ENCODE results near the gene KRTAP22-1.

KRTAP22-1 gene

DNA sequence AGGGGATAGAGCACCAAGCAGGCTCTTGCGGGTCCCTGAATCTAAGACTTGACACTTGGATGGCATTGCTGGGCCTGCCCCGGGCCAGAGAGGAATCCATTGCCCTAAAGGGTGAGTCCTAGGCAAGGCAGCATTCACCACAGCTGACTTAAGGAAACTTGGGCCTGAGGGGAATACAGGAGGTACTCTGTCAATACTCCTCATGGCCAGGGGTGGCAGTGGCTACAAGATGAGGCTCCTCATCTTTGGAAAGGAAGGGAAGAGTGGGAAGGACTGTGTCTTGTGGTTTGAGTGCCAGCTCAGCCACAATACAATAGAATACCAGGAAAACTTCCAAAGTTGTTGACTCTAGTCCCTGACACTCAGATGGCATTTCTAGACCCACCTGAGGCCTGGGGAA lies 5.1 kb downstream of the KRTAP22-1 start:
- Mint-ChIP-seq H3K4me3 (no peak overlapping the region), H3K9me3 (peaks cover 9% of the 10 kb centered on the region), H3K36me3 (no peaks in the 10 kb centered on the region), H3K27me3 (no peaks in the 10 kb centered on the region), H3K27ac (no peak overlapping the region), H3K4me1 (no peaks in the 10 kb centered on the region)
- CTCF ChIA-PET: no interaction called here
- DNase-seq: no peak

DNA sequence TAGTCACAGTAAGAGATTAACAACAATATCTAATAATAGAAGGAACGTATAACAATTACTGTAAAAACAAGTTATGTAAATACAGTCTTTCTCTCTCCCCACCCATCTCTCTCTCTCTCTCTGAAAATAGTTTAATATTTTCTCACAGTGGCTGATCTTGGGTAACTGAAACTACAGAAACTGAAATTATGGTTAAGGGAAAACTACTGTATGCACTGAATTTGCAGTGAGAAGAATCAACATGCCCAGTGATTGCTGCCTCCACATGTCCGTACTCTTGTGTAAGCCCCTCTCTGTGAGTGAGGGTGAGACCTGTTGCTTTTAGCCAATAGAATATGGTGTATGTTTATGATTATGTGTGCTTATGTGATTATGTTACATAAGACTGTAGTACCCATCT lies 11.2 kb downstream of the KRTAP22-1 start:
- no peaks in the 10 kb centered on the region for H3K36me3 Mint-ChIP-seq
- H3K27me3 Mint-ChIP-seq: no peaks in the 10 kb centered on the region
- peaks cover 3% of the 10 kb centered on the region for H3K9me3 Mint-ChIP-seq
- no peak for DNase-seq
- no peaks in the 10 kb centered on the region for H3K4me1 Mint-ChIP-seq
- no peak overlapping the region for H3K4me3 Mint-ChIP-seq
- H3K27ac Mint-ChIP-seq: no peak overlapping the region
- CTCF ChIA-PET: no interaction called here

DNA sequence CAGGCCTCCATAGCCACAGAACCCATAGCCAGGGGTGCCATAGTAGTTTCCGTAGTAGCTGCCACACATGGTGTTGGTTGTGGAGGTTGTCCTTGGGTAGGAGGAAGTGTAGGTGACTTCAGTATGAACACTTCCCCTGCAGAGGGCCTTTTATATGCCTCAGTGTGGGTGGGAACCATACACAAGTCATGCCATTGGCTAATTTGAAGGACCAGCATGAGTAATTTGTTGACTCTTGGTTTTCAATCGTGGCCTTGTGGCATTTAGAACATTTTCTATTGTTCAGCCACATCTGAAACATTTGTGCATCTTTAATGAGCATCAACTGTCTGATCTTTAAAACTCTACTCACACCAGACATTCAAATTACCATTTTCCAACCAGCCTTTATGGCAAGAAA lies 12.9 kb downstream of the KRTAP22-1 start, which contains the start of gene KRTAP6-1:
KRTAP6-1 (minus strand) TSS at position 95 of the 400 bp plus-strand sequence; CDS start at position 69, 26 bp downstream.
- CTCF ChIA-PET: no interaction called here
- Mint-ChIP-seq H3K9me3 (peaks cover 2% of the 10 kb centered on the region), H3K27ac (no peak within 1 kb of the TSS), H3K4me1 (no peaks in the 10 kb centered on the region), H3K4me3 (no peak within 1 kb of the TSS), H3K27me3 (no peaks in the 10 kb centered on the region), H3K36me3 (no peaks in the 10 kb centered on the region)
- DNase-seq: no peak

DNA sequence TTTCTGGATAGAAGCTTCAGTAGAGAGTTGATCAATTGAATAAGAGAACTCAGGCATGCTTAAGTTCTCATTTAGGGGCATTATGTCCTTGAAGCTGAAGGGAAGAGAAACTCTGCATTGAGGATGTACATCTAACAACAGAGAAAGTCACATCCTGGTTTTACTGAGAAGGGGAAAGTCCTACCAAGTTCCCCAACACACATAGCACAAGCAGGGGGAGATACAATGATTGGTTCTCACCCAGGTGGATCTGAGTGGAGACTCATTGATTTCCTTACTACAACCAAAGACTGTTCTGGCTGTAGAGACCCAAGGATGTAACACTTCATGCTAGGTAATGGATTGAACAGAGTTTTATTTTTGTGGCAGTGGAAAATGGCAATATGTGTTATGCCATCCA lies 14.3 kb downstream of the KRTAP22-1 start:
- Mint-ChIP-seq H3K36me3 (no peaks in the 10 kb centered on the region), H3K27me3 (no peaks in the 10 kb centered on the region), H3K9me3 (peaks cover 2% of the 10 kb centered on the region), H3K4me1 (no peaks in the 10 kb centered on the region), H3K27ac (no peak overlapping the region), H3K4me3 (no peak overlapping the region)
- no peak for DNase-seq
- CTCF ChIA-PET: no interaction called here

DNA sequence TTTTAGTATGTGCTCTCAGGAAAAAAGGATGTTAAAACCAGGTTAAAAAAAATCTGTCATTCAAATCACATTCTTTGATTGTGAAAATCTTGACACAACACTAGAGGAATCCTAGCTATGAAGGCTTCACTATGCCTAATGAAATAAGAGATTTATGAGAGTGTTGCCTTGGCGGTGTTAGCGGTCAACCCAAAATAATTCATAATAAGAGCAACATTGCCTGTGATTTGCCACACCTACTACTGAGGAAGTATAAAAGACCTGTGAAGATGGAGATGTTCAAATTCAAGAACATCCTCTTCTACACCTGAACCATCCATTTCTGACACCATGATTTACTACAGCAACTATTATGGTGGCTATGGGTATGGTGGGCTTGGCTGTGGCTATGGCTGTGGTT lies 15.2 kb downstream of the KRTAP22-1 start, which contains the start of gene KRTAP20-1:
KRTAP20-1 (plus strand) TSS at position 301 of the 400 bp plus-strand sequence; CDS start at position 331, 30 bp downstream.
- no peaks in the 10 kb centered on the region for H3K27me3 Mint-ChIP-seq
- CTCF ChIA-PET: no interaction called here

DNA sequence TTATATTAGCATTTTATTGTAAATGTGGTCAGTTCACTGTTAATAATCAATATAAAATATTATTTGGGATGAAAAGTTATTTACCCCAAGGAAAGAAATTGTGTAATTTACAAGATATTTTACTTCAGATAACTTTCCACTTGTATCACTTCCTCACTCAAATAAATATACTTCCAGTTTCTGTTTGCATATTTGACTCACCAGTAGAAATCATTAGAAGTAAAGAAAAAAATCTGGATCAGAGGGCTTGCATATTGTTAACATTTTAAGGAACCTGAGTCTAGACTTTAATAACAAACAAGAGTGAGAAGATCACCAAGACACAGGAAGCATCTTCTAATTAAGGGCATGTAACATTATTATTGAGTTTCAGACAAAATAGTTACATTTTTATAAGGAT lies 19.2 kb downstream of the KRTAP22-1 start:
- CTCF ChIA-PET: no interaction called here
- H3K4me3 Mint-ChIP-seq: no peak overlapping the region
- no peaks in the 10 kb centered on the region for H3K27me3 Mint-ChIP-seq
- H3K27ac Mint-ChIP-seq: no peak overlapping the region
- H3K9me3 Mint-ChIP-seq: peaks cover 4% of the 10 kb centered on the region
- H3K4me1 Mint-ChIP-seq: no peaks in the 10 kb centered on the region
- DNase-seq: no peak
- no peaks in the 10 kb centered on the region for H3K36me3 Mint-ChIP-seq

More for the DNA sequence above, 15.2 kb downstream of the KRTAP22-1 start, which contains the start of gene KRTAP20-1:
- no peak for DNase-seq
- no peaks in the 10 kb centered on the region for H3K9me3 Mint-ChIP-seq
- H3K36me3 Mint-ChIP-seq: no peaks in the 10 kb centered on the region
- no peaks in the 10 kb centered on the region for H3K4me1 Mint-ChIP-seq
- no peak within 1 kb of the TSS for H3K4me3 Mint-ChIP-seq
- no peak within 1 kb of the TSS for H3K27ac Mint-ChIP-seq

DNA sequence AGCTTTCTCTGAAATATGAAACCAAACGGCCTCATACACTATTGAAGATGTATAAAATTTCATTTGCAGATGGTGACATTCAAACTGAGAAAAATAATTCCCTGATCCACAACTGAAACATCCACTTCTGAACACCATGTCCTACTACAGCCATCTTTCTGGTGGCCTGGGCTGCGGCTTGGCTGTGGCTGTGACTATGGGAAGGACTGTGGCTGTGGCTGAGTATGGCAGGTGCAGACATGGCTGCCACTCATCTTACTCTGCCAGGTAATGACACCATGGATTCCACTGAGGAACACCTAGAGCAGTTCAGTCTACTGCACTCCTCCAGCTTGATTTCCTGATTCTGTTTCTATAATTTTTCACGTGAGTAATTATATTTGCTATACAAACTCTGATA lies 19.6 kb downstream of the KRTAP22-1 start, which contains the start of gene KRTAP20-4:
KRTAP20-4 (plus strand) TSS at position 106 of the 400 bp plus-strand sequence.
- no peak for DNase-seq
- H3K36me3 Mint-ChIP-seq: no peaks in the 10 kb centered on the region
- no peak within 1 kb of the TSS for H3K27ac Mint-ChIP-seq
- H3K27me3 Mint-ChIP-seq: no peaks in the 10 kb centered on the region
- no peaks in the 10 kb centered on the region for H3K4me1 Mint-ChIP-seq
- H3K9me3 Mint-ChIP-seq: peaks cover 4% of the 10 kb centered on the region
- no peak within 1 kb of the TSS for H3K4me3 Mint-ChIP-seq
- CTCF ChIA-PET: no interaction called here

DNA sequence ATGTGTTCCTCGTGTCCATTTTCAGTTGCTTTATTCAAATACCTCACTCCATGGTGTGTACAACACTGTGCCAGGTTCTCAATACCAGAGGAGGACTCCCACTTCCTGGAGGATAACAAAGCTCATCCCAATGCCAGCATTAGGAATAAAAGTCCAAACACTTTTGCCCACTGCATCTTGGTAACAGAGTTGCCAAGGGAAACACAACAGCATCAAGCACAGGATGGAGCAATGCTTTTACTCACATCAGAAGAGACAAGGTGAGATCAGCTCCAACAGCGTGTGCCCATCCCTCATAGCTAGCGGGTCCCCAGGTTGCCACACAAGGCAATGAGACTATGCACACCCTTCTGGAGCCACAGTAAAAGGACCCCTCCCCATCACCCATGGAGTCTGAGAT lies 22.5 kb downstream of the KRTAP22-1 start:
- no peak for DNase-seq
- Mint-ChIP-seq H3K36me3 (no peaks in the 10 kb centered on the region), H3K27ac (no peak overlapping the region), H3K4me3 (no peak overlapping the region), H3K27me3 (no peaks in the 10 kb centered on the region), H3K9me3 (peaks cover 4% of the 10 kb centered on the region), H3K4me1 (no peaks in the 10 kb centered on the region)
- CTCF ChIA-PET: interaction anchor here (0.8 kb wide), 1 partner anchor 9 kb away, joined by 3 read pairs; no protein-coding TSS in a partner anchor

DNA sequence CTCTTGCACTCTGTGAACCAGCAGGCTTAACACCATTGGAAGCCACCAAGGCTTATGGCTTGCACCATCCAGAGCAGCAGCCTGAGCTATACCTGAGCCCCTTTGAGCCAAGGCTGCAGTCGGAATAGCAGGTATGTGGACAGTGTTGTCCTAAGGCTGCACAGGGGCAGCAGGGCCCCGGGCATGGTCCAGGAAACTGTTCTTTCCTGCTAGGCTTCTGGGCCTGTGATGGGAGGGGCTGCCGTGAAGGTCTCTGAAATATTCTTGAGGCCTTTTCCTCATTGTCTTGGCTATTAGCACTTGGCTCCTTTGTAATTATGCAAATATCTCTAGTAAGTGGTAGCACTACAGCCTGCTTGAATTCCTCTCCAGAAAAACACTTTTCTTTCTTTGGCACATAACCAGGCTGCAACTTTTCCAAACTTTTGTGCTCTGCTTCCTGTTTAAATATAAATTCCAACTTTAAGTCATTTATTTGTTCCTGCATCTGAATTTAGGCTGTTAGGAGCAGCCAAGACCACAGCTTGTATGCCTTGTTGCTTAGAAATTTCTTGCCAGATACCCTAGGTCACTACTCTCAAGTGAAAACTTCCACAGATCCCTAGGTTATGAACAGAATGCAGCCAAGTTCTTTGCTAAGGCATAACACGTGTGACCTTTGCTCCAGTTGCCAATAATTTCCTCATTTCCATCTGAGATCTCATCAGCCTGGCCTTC lies 24.7 kb downstream of the KRTAP22-1 start:
- DNase-seq: no peak
- peaks cover 4% of the 10 kb centered on the region for H3K9me3 Mint-ChIP-seq
- no peaks in the 10 kb centered on the region for H3K4me1 Mint-ChIP-seq
- no peaks in the 10 kb centered on the region for H3K36me3 Mint-ChIP-seq
- no peak overlapping the region for H3K27ac Mint-ChIP-seq
- H3K4me3 Mint-ChIP-seq: no peak overlapping the region
- no peaks in the 10 kb centered on the region for H3K27me3 Mint-ChIP-seq
- CTCF ChIA-PET: no interaction called here

DNA sequence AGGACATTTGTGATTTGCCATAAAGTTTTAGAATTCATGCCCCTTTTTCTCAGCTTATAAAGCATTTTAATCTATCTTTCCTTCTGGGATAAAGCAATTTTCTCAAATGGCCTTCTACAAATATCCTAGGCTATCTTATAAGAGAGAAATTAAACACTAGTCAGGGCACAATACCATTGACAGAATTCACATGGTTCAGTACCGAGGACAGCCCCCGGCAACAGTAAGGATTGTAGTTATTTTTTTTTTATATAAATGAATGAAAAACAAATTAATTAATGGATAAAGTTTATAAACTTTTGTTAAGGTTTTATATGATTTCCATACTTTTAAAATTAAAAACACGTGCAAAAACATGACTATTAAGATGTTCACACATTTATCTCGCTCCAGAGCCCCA lies 27.2 kb downstream of the KRTAP22-1 start:
- no peaks in the 10 kb centered on the region for H3K4me1 Mint-ChIP-seq
- no peaks in the 10 kb centered on the region for H3K36me3 Mint-ChIP-seq
- CTCF ChIA-PET: no interaction called here
- H3K9me3 Mint-ChIP-seq: peaks cover 4% of the 10 kb centered on the region
- DNase-seq: no peak
- H3K4me3 Mint-ChIP-seq: no peak overlapping the region
- no peaks in the 10 kb centered on the region for H3K27me3 Mint-ChIP-seq
- no peak overlapping the region for H3K27ac Mint-ChIP-seq

DNA sequence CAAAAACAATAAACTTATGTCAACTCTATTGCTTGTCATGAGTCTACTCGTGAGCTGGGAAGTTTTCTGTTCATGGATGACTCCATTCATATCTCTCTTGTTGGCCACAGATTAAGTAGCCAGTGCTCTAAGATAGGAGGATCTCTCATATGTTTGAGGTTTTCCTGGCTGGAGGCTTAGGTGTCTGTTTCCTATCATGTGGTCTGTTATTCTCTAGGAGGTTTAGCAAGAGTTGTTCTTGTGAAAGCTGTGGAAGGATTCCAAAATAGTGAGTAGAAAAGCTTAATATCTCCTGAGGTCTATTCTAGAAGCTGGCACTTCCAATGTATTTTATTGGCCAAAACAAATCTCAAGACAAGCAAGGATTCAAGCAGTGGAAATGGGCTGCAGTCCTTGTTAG lies 28.3 kb downstream of the KRTAP22-1 start:
- no peak for DNase-seq
- H3K4me1 Mint-ChIP-seq: no peaks in the 10 kb centered on the region
- no peak overlapping the region for H3K27ac Mint-ChIP-seq
- H3K36me3 Mint-ChIP-seq: no peaks in the 10 kb centered on the region
- H3K9me3 Mint-ChIP-seq: peaks cover 4% of the 10 kb centered on the region
- no peaks in the 10 kb centered on the region for H3K27me3 Mint-ChIP-seq
- CTCF ChIA-PET: interaction anchor here (0.6 kb wide), 1 partner anchor 122 kb away, joined by 3 read pairs; no protein-coding TSS in a partner anchor
- no peak overlapping the region for H3K4me3 Mint-ChIP-seq

DNA sequence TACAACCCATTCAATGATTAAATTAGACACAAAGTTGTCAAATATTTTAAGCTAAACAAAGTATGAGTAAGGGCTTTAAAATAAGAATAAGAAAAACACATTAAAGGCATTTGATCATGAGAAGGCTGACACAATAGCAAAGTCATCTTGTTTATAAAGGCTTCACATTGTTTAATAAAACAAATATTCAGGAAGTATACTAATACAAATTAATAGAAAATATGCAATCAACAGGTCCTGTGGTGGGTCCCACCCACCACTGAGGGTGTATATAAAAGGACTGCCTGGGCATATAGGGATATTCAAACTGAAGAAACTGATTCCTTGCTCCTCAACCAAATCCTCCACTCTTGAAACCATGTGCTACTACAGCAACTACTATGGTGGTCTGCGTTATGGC lies 34.0 kb downstream of the KRTAP22-1 start, which contains the start of gene KRTAP20-2:
KRTAP20-2 (plus strand) TSS at position 301 of the 400 bp plus-strand sequence; CDS start at position 359, 58 bp downstream.
- Mint-ChIP-seq H3K9me3 (peaks cover 3% of the 10 kb centered on the region), H3K27me3 (no peaks in the 10 kb centered on the region), H3K4me1 (no peaks in the 10 kb centered on the region), H3K4me3 (no peak within 1 kb of the TSS), H3K27ac (no peak within 1 kb of the TSS), H3K36me3 (no peaks in the 10 kb centered on the region)
- CTCF ChIA-PET: no interaction called here
- DNase-seq: no peak

DNA sequence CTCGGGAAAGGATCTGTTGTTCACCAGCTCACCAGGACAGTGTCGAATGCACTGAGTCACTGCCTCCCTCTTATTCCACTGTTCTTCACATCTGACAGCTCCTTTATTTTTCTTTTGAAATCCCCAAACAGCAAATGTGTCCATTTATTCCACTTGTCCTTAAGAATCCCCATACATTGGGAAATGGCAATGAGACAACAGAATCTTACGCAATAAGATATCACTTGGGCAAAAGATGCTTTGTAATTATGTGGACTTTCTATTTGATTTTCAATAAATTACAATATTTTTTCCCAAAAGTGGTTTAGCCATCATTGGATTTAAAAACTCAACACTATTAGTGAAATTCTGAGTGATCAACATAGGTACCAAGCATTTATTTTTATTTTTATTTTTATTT lies 37.8 kb downstream of the KRTAP22-1 start:
- Mint-ChIP-seq H3K27ac (no peak overlapping the region), H3K27me3 (no peaks in the 10 kb centered on the region), H3K36me3 (no peaks in the 10 kb centered on the region), H3K4me1 (no peaks in the 10 kb centered on the region), H3K9me3 (peaks cover 3% of the 10 kb centered on the region), H3K4me3 (no peak overlapping the region)
- DNase-seq: no peak
- CTCF ChIA-PET: no interaction called here

DNA sequence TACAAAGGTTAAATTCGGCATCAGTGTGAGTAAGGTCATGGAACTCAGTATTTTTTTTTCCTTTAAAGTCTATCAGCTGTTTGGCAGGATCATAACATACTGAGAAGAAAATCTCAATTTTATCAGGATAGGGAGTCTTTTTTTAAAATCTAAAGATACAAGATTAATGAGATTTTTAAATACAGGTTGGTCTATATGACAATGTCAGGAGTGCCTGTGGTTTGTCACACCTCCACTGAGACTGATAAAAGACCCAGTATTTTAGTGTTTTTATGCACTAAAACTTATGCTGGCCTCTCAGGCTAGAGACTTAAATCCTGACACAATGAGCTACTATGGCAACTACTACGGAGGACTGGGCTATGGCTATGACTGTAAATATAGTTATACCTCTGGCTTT lies 41.7 kb downstream of the KRTAP22-1 start, which contains the start of gene KRTAP20-3:
KRTAP20-3 (plus strand) TSS at position 301 of the 400 bp plus-strand sequence.
- no peak within 1 kb of the TSS for H3K4me3 Mint-ChIP-seq
- CTCF ChIA-PET: no interaction called here
- H3K36me3 Mint-ChIP-seq: no peaks in the 10 kb centered on the region
- peak within 1 kb of the TSS; percentile 9 for H3K27ac Mint-ChIP-seq
- DNase-seq: no peak
- no peaks in the 10 kb centered on the region for H3K27me3 Mint-ChIP-seq
- peaks cover 3% of the 10 kb centered on the region for H3K9me3 Mint-ChIP-seq
- no peaks in the 10 kb centered on the region for H3K4me1 Mint-ChIP-seq

DNA sequence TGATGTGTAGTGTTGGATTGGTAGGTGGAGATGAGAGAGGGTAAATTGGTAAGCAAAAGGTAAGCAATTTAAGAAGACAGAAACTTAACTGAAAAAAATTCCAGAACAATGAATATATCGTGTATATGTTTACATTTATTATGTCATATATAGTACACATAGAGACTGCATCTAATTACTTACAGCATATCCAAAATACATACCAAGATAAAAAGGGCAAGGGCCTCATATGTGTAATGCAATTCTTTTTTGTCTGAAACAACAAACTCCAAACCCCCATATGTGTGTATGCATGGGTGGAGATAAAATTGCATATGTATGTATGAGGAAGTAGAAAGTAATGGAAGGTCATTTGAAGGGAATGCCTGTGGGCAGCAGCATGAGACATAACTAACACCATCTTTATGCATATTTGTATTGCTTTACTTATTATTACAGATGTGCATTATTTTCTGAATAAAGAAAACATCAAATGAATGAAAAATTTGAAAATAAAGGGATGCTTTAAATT lies 46.1 kb downstream of the KRTAP22-1 start:
- no peak overlapping the region for H3K27ac Mint-ChIP-seq
- no peaks in the 10 kb centered on the region for H3K27me3 Mint-ChIP-seq
- no peak overlapping the region for H3K4me3 Mint-ChIP-seq
- no peak for DNase-seq
- no peaks in the 10 kb centered on the region for H3K36me3 Mint-ChIP-seq
- no peaks in the 10 kb centered on the region for H3K9me3 Mint-ChIP-seq
- H3K4me1 Mint-ChIP-seq: no peaks in the 10 kb centered on the region
- CTCF ChIA-PET: no interaction called here

All from activated naive CD4-positive, alpha-beta T cell treated with anti-CD3 and anti-CD28 coated beads, Interleukin-2, amount 10 ng/mL, durations not matched to agents 7 days and 5 days (primary cell).